ENCODE measurements around the gene UVRAG. TPM values are rescaled to one million over a fixed set of nuclear protein-coding genes. Genes with fewer than 3 reads are reported as not detected.

Gene UVRAG
- total and polyA plus RNA-seq, 2 of the 4 experiments (the other 2 are of a cell fraction) = 5.6 to 10.9 TPM

- H2BK120ac ChIP-seq (ENCODE audit: low read depth, low read length) = no peak overlapping the region
- TF ChIP-seq CTCF (conservative IDR thresholded peaks at IDR 0.05; ENCODE audit: low read depth, low read length) (no peak), RAD21 (IDR thresholded peaks at IDR 0.05; ENCODE audit: low read length) (no peak), RFX5 (IDR thresholded peaks at IDR 0.05; ENCODE audit: low read depth, low read length) (no peak), CEBPB (IDR thresholded peaks at IDR 0.05; ENCODE audit: low read depth, low read length) (no peak), POLR2A (IDR thresholded peaks at IDR 0.05; ENCODE audit: low read depth, low read length) (no peak), BHLHE40 (IDR thresholded peaks at IDR 0.05; ENCODE audit: low read depth, low read length) (no peak), MXI1 (IDR thresholded peaks at IDR 0.05; ENCODE audit: borderline replicate concordance, low read depth, low read length) (no peak)
- H4K91ac ChIP-seq (ENCODE audit: insufficient read depth, low read depth, low read length) = no peak overlapping the region
- intact Hi-C loops (cut with micrococcal nuclease) = no loop called here
- H2BK15ac ChIP-seq (ENCODE audit: low read depth, low read length) = no peak overlapping the region
- H4K8ac ChIP-seq (ENCODE audit: low read depth in 2 of 2, low read length in 2 of 2) = no peak overlapping the region
- no peaks in the 10 kb centered on the region for H3K9me3 ChIP-seq (ENCODE audit: control insufficient read depth, insufficient read depth, low read length)
- CTCF ChIA-PET = no interaction called here
- H3K14ac ChIP-seq (replicated peaks; ENCODE audit: low read depth, low read length) = no peak overlapping the region
- dilution Hi-C loops (cut with HindIII; ENCODE audit: low sequenced_read_pairs, unreplicated experiment) = no loop called here
- no peaks in the 10 kb centered on the region for H3K36me3 ChIP-seq (ENCODE audit: control insufficient read depth, insufficient read depth, low read length)
- H4K20me1 ChIP-seq (ENCODE audit: insufficient read depth, low read length) = no peaks in the 10 kb centered on the region
- H3K27ac ChIP-seq (ENCODE audit: insufficient read depth, low read length) = no peak overlapping the region
- no TSS peak for BruUV-seq (replicated peaks)
- H3K79me1 ChIP-seq (ENCODE audit: low read depth in 1 of 2, low read length in 2 of 2) = no peaks in the 10 kb centered on the region
- POLR2A ChIA-PET (ENCODE audit: unreplicated experiment) = no interaction called here
- H4K5ac ChIP-seq (ENCODE audit: low read depth, low read length) = no peak overlapping the region
- H3K9me1 ChIP-seq (ENCODE audit: insufficient read depth, low read length) = no peaks in the 10 kb centered on the region
- H2BK5ac ChIP-seq (ENCODE audit: low read depth, low read length, poor library complexity, severe bottlenecking) = no peak overlapping the region
- no peak overlapping the region for H3K23ac ChIP-seq (ENCODE audit: low read depth, low read length)
- no peak overlapping the region for H3K4me3 ChIP-seq (ENCODE audit: insufficient read depth, low read depth, low read length)
- no peak overlapping the region for H3K4ac ChIP-seq (ENCODE audit: low read depth, low read length)
- H3K27me3 ChIP-seq (ENCODE audit: control insufficient read depth, insufficient read depth, low read length) = peaks cover 58% of the 10 kb centered on the region
- H3K4me2 ChIP-seq (ENCODE audit: low read depth, low read length) = no peak overlapping the region
- no peak for DNase-seq
- H3K9ac ChIP-seq (ENCODE audit: low read depth, low read length) = no peak overlapping the region
- H2AFZ ChIP-seq (replicated peaks; ENCODE audit: low read length, poor library complexity) = no peak overlapping the region
- no CpG with 5 or more reads among the region's 4 CpGs for WGBS, 2 experiments (ENCODE audit: extremely low coverage in 2 of 2, insufficient read length in 1 of 2)
- in situ Hi-C loops (cut with MboI; ENCODE audit: low sequenced_read_pairs) = no loop called here
- H3K4me1 ChIP-seq (ENCODE audit: control insufficient read depth, insufficient read depth, low read length) = no peaks in the 10 kb centered on the region
- no peak overlapping the region for H3K18ac ChIP-seq (ENCODE audit: low read depth, low read length)
- no peak overlapping the region for H2BK20ac ChIP-seq (ENCODE audit: low read depth, low read length)
- H3K56ac ChIP-seq (ENCODE audit: extremely low read depth, insufficient read depth, low read length) = no peak overlapping the region
- H2AK9ac ChIP-seq (replicated peaks; ENCODE audit: low read depth, low read length, poor library complexity) = no peak overlapping the region
- no peak overlapping the region for H2AK5ac ChIP-seq (ENCODE audit: low read depth, low read length)
- no peak for ATAC-seq (ENCODE audit: low read depth)
Observed at GRCh38 chr11:76170468-76170867, 355.5 kb downstream of the UVRAG start.

All from IMR-90 (cell line).